GM18909 (cell line): ENCODE data around the gene SLC24A3.

Experiments
- ATAC-seq: cut with Tn5 transposase; IDR thresholded peaks from one replicate; pipeline ENCODE4 v1.9.1; 2021; ENCODE audit warnings: mild to moderate bottlenecking; ENCODE audit not compliant: unreplicated experiment, poor library complexity

Gene SLC24A3

GRCh38 chr20:19440660-19441527 is 228.5 kb downstream of the SLC24A3 start:
- no peak for ATAC-seq

GRCh38 chr20:19446246-19446645 is 233.8 kb downstream of the SLC24A3 start:
- no peak for ATAC-seq

- ATAC-seq = no peak
Measured at GRCh38 chr20:19448632-19449031, 236.2 kb downstream of the SLC24A3 start.

- ATAC-seq = no peak
Measured at GRCh38 chr20:19449051-19449450, 236.6 kb downstream of the SLC24A3 start.

- ATAC-seq = no peak
Measured at GRCh38 chr20:19451231-19451922, 238.9 kb downstream of the SLC24A3 start.

GRCh38 chr20:19451923-19452295 is 239.5 kb downstream of the SLC24A3 start:
- no peak for ATAC-seq

GRCh38 chr20:19453410-19453809 is 241.0 kb downstream of the SLC24A3 start:
- no peak for ATAC-seq

GRCh38 chr20:19453862-19454261 is 241.4 kb downstream of the SLC24A3 start:
- ATAC-seq = no peak

GRCh38 chr20:19456595-19457395 is 244.4 kb downstream of the SLC24A3 start:
- no peak for ATAC-seq

- no peak for ATAC-seq
Measured at GRCh38 chr20:19457611-19458010, 245.2 kb downstream of the SLC24A3 start.

- no peak for ATAC-seq
Measured at GRCh38 chr20:19460386-19460785, 247.9 kb downstream of the SLC24A3 start.

- no peak for ATAC-seq
Measured at GRCh38 chr20:19462491-19462890, 250.0 kb downstream of the SLC24A3 start.

- ATAC-seq = no peak
Measured at GRCh38 chr20:19463597-19463996, 251.2 kb downstream of the SLC24A3 start.

GRCh38 chr20:19465536-19465935 is 253.1 kb downstream of the SLC24A3 start:
- ATAC-seq = no peak

- ATAC-seq = no peak
Measured at GRCh38 chr20:19466206-19466928, 253.9 kb downstream of the SLC24A3 start.

- ATAC-seq = no peak
Measured at GRCh38 chr20:19473216-19473921, 260.9 kb downstream of the SLC24A3 start.

- no peak for ATAC-seq
Measured at GRCh38 chr20:19473922-19474286, 261.5 kb downstream of the SLC24A3 start.

- ATAC-seq = no peak
Measured at GRCh38 chr20:19478320-19478895, 266.0 kb downstream of the SLC24A3 start.

GRCh38 chr20:19482726-19483125 is 270.3 kb downstream of the SLC24A3 start:
- ATAC-seq = no peak
